HG02970 (cell line): Measurements from ENCODE around the gene FHIT.

Experiments used
- ATAC-seq: cut with Tn5 transposase; IDR thresholded peaks from one replicate; pipeline ENCODE4 v1.9.1; 2021; ENCODE audit warnings: mild to moderate bottlenecking, moderate library complexity, moderate number of reproducible peaks; ENCODE audit not compliant: unreplicated experiment, low FRiP score

The FHIT gene

GRCh38 chr3:60120245-60120644 is 1131.0 kb downstream of the FHIT start:
- no peak for ATAC-seq

- no peak for ATAC-seq
Observed at GRCh38 chr3:60114191-60114590, 1137.1 kb downstream of the FHIT start.

- no peak for ATAC-seq
Observed at GRCh38 chr3:60107275-60107674, 1144.0 kb downstream of the FHIT start.

GRCh38 chr3:60102154-60102553 is 1149.1 kb downstream of the FHIT start:
- no peak for ATAC-seq

GRCh38 chr3:60101621-60102020 is 1149.6 kb downstream of the FHIT start:
- ATAC-seq, result no peak

GRCh38 chr3:60096403-60096802 is 1154.8 kb downstream of the FHIT start:
- ATAC-seq, result no peak

- no peak for ATAC-seq
Observed at GRCh38 chr3:60095930-60096329, 1155.3 kb downstream of the FHIT start.

GRCh38 chr3:60095516-60095915 is 1155.7 kb downstream of the FHIT start:
- no peak for ATAC-seq

GRCh38 chr3:60094392-60094947 is 1156.8 kb downstream of the FHIT start:
- ATAC-seq, result no peak

- ATAC-seq, result no peak
Observed at GRCh38 chr3:60090548-60090947, 1160.7 kb downstream of the FHIT start.

- no peak for ATAC-seq
Observed at GRCh38 chr3:60086811-60087210, 1164.4 kb downstream of the FHIT start.

- ATAC-seq, result no peak
Observed at GRCh38 chr3:60085649-60086048, 1165.6 kb downstream of the FHIT start.

GRCh38 chr3:60081381-60082095 is 1169.7 kb downstream of the FHIT start:
- ATAC-seq, result no peak

GRCh38 chr3:60080648-60081047 is 1170.6 kb downstream of the FHIT start:
- ATAC-seq, result no peak

- ATAC-seq, result no peak
Observed at GRCh38 chr3:60079076-60079475, 1172.2 kb downstream of the FHIT start.

GRCh38 chr3:60076331-60076730 is 1174.9 kb downstream of the FHIT start:
- no peak for ATAC-seq

GRCh38 chr3:60073942-60074341 is 1177.3 kb downstream of the FHIT start:
- no peak for ATAC-seq

- no peak for ATAC-seq
Observed at GRCh38 chr3:60073228-60073627, 1178.0 kb downstream of the FHIT start.

- no peak for ATAC-seq
Observed at GRCh38 chr3:60070366-60070765, 1180.9 kb downstream of the FHIT start.

- no peak for ATAC-seq
Observed at GRCh38 chr3:60065227-60065868, 1185.9 kb downstream of the FHIT start.

- ATAC-seq, result no peak
Observed at GRCh38 chr3:60064210-60065178, 1186.8 kb downstream of the FHIT start.
